Measurements from ENCODE around the gene LARGE2.

Gene LARGE2

GRCh38 chr11:45927684-45928413, 5.4 kb downstream of the LARGE2 start:
- no peak for FAIRE-seq

GRCh38 chr11:45928535-45929215, 6.2 kb downstream of the LARGE2 start:
- DNase-seq (ENCODE audit: insufficient read length, low spot score): no peak
- no peak for FAIRE-seq

More at GRCh38 chr11:45927684-45928413, 5.4 kb downstream of the LARGE2 start:
- no peak for DNase-seq (ENCODE audit: insufficient read length, low spot score)

- peak; percentile 30 for DNase-seq (ENCODE audit: insufficient read length, low spot score)
- FAIRE-seq: no peak
Measured at GRCh38 chr11:45929486-45930030, 7.1 kb downstream of the LARGE2 start.

- no peak for FAIRE-seq
- DNase-seq (ENCODE audit: insufficient read length, low spot score): no peak
Measured at GRCh38 chr11:45930031-45930794, 7.8 kb downstream of the LARGE2 start.

GRCh38 chr11:45930951-45931570, 8.6 kb downstream of the LARGE2 start:
- FAIRE-seq: no peak
- no peak for DNase-seq (ENCODE audit: insufficient read length, low spot score)

GRCh38 chr11:45931739-45932138, 9.3 kb downstream of the LARGE2 start:
- FAIRE-seq (no peak), DNase-seq (ENCODE audit: insufficient read length, low spot score) (no peak)

- DNase-seq (ENCODE audit: insufficient read length, low spot score) (no peak), FAIRE-seq (no peak)
Measured at GRCh38 chr11:45932217-45932616, 9.8 kb downstream of the LARGE2 start.

GRCh38 chr11:45933131-45933831, 10.8 kb downstream of the LARGE2 start:
- FAIRE-seq (no peak), DNase-seq (ENCODE audit: insufficient read length, low spot score) (no peak)

- no peak for DNase-seq (ENCODE audit: insufficient read length, low spot score)
- FAIRE-seq: no peak
Measured at GRCh38 chr11:45933846-45934579, 11.6 kb downstream of the LARGE2 start.

GRCh38 chr11:45934580-45935318, 12.3 kb downstream of the LARGE2 start:
- no peak for DNase-seq (ENCODE audit: insufficient read length, low spot score)
- no peak for FAIRE-seq

GRCh38 chr11:45935349-45936064, 13.1 kb downstream of the LARGE2 start:
- no peak for DNase-seq (ENCODE audit: insufficient read length, low spot score)
- no peak for FAIRE-seq

- FAIRE-seq: no peak
- no peak for DNase-seq (ENCODE audit: insufficient read length, low spot score)
Measured at GRCh38 chr11:45936511-45937054, 14.1 kb downstream of the LARGE2 start.

- DNase-seq (ENCODE audit: insufficient read length, low spot score): no peak
- FAIRE-seq: no peak
Measured at GRCh38 chr11:45937916-45938315, 15.5 kb downstream of the LARGE2 start.

GRCh38 chr11:45939836-45940235, 17.4 kb downstream of the LARGE2 start:
- DNase-seq (ENCODE audit: insufficient read length, low spot score) (no peak), FAIRE-seq (no peak)

- FAIRE-seq (no peak), DNase-seq (ENCODE audit: insufficient read length, low spot score) (no peak)
Measured at GRCh38 chr11:45941285-45941684, 18.8 kb downstream of the LARGE2 start.

GRCh38 chr11:45942381-45942780, 19.9 kb downstream of the LARGE2 start:
- FAIRE-seq (no peak), DNase-seq (ENCODE audit: insufficient read length, low spot score) (no peak)

GRCh38 chr11:45945397-45945999, 23.0 kb downstream of the LARGE2 start:
- DNase-seq (ENCODE audit: insufficient read length, low spot score): no peak
- no peak for FAIRE-seq

Measured in HTR-8/SVneo (cell line).